Type B pancreatic cell (in vitro differentiated cells): ENCODE measurements around the gene RPL27A. TPM values are rescaled to one million over a fixed set of nuclear protein-coding genes. Genes with fewer than 3 reads are reported as not detected.

ENCODE experiments used
- DNase-seq: peaks from one replicate; pipeline ENCODE4 v3.0.0; 2021; ENCODE audit warnings: mixed read lengths; ENCODE audit not compliant: unreplicated experiment; ENCODE audit errors: extremely low spot score
- H3K27ac Mint-ChIP-seq: 2 replicates; pipeline ENCODE4 v1.8.0; 2021; ENCODE audit warnings: mild to moderate bottlenecking, mixed read lengths
- H3K27me3 Mint-ChIP-seq: 2 replicates; pipeline ENCODE4 v1.8.0; 2021; ENCODE audit warnings: mixed read lengths
- H3K36me3 Mint-ChIP-seq: 2 replicates; pipeline ENCODE4 v1.8.0; 2021; ENCODE audit warnings: mixed read lengths
- H3K4me1 Mint-ChIP-seq: one replicate; pipeline ENCODE4 v1.8.0; 2021; ENCODE audit warnings: mixed read lengths; ENCODE audit not compliant: unreplicated experiment
- H3K4me3 Mint-ChIP-seq: 2 replicates; pipeline ENCODE4 v1.8.0; 2021; ENCODE audit warnings: mild to moderate bottlenecking, mixed read lengths
- H3K9me3 Mint-ChIP-seq: 2 replicates; pipeline ENCODE4 v1.8.0; 2021; ENCODE audit warnings: mixed read lengths
- CTCF ChIP-seq: fragments of 200-600 bp; sonication (generic); conservative IDR thresholded peaks from 2 replicates; pipeline ENCODE4 v1.5.0; 2021; ENCODE audit warnings: antibody characterized with exemption, mild to moderate bottlenecking
- total RNA-seq: library from RNA; stranded (reverse); gene quantifications from 2 replicates; pipeline ENCODE4 v1.2.1, GENCODE V29; 2021; ENCODE audit warnings: low replicate concordance

The RPL27A gene
- total RNA-seq, 1 donor from 2014 or later: 877 TPM

- Mint-ChIP-seq H3K4me1 (peaks cover 16% of the 10 kb centered on the region), H3K27ac (no peak overlapping the region), H3K4me3 (no peak overlapping the region), H3K27me3 (no peaks in the 10 kb centered on the region), H3K9me3 (no peaks in the 10 kb centered on the region), H3K36me3 (peaks cover 37% of the 10 kb centered on the region)
- no peak for TF ChIP-seq CTCF
- DNase-seq: no peak
Measured at GRCh38 chr11:8693555-8693954, 11.0 kb downstream of the RPL27A start.

GRCh38 chr11:8694137-8694536 is 11.5 kb downstream of the RPL27A start:
- Mint-ChIP-seq H3K27ac (no peak overlapping the region), H3K9me3 (no peaks in the 10 kb centered on the region), H3K4me3 (no peak overlapping the region), H3K27me3 (no peaks in the 10 kb centered on the region), H3K36me3 (peaks cover 39% of the 10 kb centered on the region), H3K4me1 (peaks cover 17% of the 10 kb centered on the region)
- TF ChIP-seq CTCF: no peak
- no peak for DNase-seq

- H3K27ac Mint-ChIP-seq: no peak overlapping the region
- no peak for DNase-seq
- peaks cover 45% of the 10 kb centered on the region for H3K36me3 Mint-ChIP-seq
- peaks cover 9% of the 10 kb centered on the region for H3K4me1 Mint-ChIP-seq
- TF ChIP-seq CTCF: no peak
- no peaks in the 10 kb centered on the region for H3K9me3 Mint-ChIP-seq
- no peak overlapping the region for H3K4me3 Mint-ChIP-seq
- no peaks in the 10 kb centered on the region for H3K27me3 Mint-ChIP-seq
Measured at GRCh38 chr11:8697054-8697453, 14.5 kb downstream of the RPL27A start.

GRCh38 chr11:8698379-8698851 is 15.8 kb downstream of the RPL27A start:
- no peak overlapping the region for H3K4me3 Mint-ChIP-seq
- no peaks in the 10 kb centered on the region for H3K27me3 Mint-ChIP-seq
- no peaks in the 10 kb centered on the region for H3K9me3 Mint-ChIP-seq
- peaks cover 9% of the 10 kb centered on the region for H3K4me1 Mint-ChIP-seq
- no peak for DNase-seq
- H3K27ac Mint-ChIP-seq: no peak overlapping the region
- TF ChIP-seq CTCF: no peak
- peaks cover 39% of the 10 kb centered on the region for H3K36me3 Mint-ChIP-seq

- Mint-ChIP-seq H3K4me3 (no peak overlapping the region), H3K36me3 (peaks cover 33% of the 10 kb centered on the region), H3K27ac (no peak overlapping the region), H3K27me3 (no peaks in the 10 kb centered on the region), H3K4me1 (peaks cover 9% of the 10 kb centered on the region), H3K9me3 (no peaks in the 10 kb centered on the region)
- TF ChIP-seq CTCF: no peak
- DNase-seq: no peak
Measured at GRCh38 chr11:8698917-8699441, 16.4 kb downstream of the RPL27A start.

- Mint-ChIP-seq H3K27ac (peak overlapping the region; percentile 31), H3K4me3 (no peak overlapping the region), H3K36me3 (peaks cover 29% of the 10 kb centered on the region), H3K27me3 (no peaks in the 10 kb centered on the region), H3K4me1 (peaks cover 9% of the 10 kb centered on the region), H3K9me3 (no peaks in the 10 kb centered on the region)
- no peak for DNase-seq
- TF ChIP-seq CTCF: no peak
Measured at GRCh38 chr11:8699903-8700302, 17.3 kb downstream of the RPL27A start.
